ENCODE measurements around the gene PSMA7.

GRCh38 chr20:62190639-62191411 is 47.6 kb upstream of the PSMA7 start:
- TF ChIP-seq CTCF (conservative IDR thresholded peaks at IDR 0.05; ENCODE audit: low read length): no peak
- TF ChIP-seq EZH2phosphoT487 (IDR thresholded peaks at IDR 0.05; ENCODE audit: borderline replicate concordance): no peak

All from Loucy (cell line).